Bone marrow (tissue), 2 donors: ENCODE results near the gene RRAGD.

Source experiments
- DNase-seq, 2 donors: peaks; one replicate each; lab custom pipeline; 2025; lab: John Stamatoyannopoulos, UW

RRAGD gene

DNA sequence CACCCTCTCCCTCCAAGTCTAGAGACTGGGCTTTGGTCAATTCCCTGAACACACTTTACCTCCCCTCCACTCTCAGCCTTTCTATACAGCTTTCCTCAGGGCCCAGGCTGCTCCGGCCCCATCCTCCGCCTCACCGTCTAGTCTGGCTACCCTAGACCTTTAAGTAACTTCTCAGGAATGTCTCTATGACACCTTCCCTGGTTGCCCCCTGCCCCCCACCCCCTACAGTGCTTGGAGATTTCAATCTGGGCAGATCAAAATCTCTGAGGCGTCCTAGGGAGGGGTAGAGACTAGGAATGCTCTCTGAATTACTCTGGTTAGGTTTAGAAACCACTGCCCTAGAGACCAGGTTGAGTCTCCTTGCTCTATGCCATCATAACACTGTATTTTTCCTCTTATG is 65.6 kb downstream of the RRAGD start:
- DNase-seq: no peak

DNA sequence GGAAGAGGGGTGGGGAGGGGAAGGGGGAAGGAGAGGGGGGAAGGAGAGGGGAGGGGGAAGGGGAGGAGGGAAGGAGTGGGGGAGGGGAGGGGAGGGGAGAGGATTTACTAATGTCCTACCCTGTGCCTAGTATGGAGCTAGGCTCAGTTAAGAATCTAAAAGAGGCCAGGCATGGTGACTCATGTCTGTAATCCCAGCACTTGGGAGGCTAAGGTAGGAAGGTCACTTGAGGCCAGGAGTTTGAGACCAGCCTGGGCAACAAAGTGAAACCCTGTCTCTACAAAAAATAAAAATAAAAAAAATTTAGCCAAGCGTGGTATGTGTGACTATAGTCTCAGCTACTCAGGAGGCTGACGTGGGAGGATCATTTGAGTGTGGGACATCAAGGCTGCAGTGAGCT is 72.5 kb downstream of the RRAGD start:
- no peak for DNase-seq

DNA sequence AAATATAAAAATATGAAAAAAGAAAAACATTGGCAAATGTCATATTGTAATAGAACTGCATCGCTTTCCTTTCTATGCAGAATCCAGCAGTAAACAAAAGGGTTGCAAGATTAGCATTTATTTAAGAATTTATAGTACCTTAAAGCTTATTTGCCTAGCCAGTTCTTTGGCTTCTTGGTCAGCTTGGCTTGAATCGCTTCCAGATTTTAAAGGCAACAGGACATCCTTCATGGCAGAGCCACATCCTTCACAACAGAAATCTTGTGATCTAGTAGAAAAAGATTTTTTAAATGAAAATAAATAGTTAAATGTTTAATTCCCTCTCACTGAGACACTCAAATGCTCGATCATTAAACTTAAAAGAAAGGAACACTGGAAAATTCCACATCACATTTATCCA is 76.9 kb downstream of the RRAGD start:
- DNase-seq: no peak

DNA sequence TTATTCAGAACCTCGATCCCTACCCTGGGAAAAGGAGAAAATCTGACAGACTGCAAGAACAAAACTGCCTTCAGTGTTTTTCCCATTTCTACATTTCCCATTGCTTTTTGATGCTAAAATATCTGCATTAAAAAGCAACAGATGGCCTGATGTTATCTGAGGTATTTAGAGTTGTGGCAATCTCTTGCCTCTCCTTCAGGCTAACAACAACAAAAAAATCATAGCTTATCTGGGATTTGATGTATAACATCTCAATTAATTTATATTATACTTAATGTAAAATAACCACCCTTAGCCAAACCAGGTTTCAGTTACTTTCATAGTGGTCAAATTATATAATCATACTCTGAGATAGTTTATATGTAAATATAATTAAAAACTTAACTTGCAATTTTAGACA is 81.2 kb downstream of the RRAGD start:
- no peak for DNase-seq

DNA sequence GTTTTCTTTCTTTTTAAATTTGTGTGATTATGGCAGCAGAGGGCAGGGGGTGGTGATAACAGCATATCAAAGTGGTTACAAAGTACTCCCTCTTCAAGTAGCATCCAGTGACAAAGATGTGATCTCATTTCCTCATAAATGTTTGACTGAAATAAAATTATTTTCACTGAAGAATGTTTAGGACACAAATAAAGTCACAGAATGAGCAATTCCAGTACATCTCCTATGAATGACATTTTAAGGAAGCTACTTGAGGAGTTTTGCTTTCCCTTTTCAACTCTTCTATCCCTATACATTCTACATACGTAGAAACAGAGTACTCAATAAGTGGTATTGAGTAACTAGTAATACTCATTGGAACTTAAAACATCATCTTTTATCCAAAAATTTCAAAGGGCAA is 83.1 kb downstream of the RRAGD start:
- no peak for DNase-seq

DNA sequence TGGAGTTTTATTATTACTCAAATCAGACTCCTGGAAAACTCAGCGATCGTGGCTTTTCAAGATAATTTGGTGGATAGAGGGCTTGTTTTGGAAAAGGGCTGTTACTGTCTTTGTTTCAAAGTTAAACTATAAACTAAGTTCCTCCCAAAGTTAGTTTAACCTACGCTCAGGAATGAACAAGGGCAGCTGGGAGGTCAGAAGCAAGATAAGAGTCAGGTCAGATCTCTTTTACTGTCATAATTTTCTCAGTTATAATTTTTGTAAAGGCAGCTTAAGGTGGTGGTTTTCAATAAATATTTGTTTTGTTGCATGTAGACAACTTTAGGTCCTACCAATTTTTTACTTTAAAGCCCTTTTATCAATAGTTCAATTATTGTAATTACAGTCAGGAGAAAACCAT is 87.8 kb downstream of the RRAGD start:
- DNase-seq: no peak

DNA sequence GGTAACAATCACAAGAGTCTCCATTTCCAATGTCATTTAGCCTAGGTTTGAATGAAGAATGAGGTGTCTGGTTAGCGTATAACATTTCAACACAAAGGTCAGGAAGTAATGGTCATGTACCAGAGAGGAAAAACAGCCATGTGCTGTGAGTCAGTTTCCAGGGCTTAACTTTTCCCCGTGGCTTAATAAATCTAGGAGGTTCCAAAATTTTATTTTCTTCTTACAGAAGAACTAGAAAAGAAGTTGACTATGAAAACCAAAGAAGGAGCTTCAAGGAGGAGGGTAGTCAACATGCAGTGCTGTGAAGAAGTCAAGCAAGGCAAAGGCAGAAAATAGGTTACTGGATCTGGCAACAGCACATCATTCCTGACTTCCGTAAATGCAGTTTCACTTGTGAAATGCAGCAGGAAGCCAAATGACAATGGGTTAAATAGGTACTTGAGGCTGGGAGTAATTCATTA is 88.5 kb downstream of the RRAGD start:
- DNase-seq: no peak

DNA sequence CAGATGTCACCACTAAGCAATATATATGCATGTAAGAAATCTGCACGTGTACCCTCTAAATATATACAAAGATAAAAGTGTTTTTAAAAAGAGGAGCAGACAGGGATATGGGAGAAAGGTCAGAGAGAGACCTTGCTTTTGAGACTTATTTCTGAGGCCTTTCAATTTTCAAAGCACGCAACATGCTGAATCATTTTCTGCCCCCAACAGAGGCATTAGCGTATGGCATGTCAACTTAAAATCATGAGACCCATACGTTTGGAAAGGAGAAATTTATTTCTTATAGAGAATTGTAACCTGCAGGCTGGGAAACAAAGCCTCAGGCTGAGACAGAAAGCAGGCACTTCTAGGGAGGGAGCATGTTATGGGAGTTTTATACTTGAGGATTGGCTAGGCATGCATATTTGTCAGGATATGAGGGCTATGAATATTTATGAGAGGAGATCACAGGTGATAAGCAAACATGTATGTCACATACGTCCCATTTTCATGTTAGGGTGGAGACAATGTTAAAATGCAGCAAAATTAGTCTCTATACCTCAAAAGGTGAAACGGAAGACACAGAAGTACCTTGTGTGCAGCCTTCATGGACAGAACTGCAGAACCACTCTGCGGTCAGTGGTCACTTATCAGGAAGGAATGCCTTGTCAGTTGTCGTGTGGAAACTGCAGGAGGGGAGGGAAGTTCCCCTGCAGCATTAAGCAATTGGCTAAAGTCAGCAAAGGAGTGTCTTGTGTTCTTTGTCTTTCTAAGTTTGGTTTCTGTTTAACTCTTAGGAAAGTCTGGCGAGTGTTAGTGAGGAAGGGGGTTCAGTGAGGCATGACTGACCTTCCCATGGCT is 90.7 kb downstream of the RRAGD start:
- DNase-seq: peak in 1 of 2 donors; percentile 7

DNA sequence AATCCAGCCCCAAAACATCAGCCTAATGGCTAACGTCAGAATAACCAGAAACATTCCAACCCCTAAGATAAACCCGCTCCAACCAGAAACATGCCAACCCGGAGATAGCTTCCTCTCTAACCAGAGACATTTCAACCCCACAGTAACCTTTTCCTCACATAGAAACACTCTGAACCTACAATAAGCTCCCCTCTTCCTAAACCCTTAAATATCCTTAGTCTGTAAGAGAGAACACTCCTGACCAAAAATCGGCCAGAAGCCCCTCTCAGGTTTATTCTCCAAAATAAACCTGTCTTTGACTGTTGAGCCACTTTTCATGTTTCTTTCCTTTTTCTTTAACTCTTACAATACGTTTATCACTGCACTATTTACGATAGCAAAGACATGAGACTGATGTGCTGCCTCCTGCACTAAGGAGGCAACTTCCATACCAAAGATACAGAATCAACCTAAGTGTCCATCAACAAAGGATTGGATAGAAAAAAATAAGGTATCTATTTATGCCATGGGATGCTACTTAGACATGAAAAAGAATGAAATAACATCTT is 92.0 kb downstream of the RRAGD start:
- no peak for DNase-seq

DNA sequence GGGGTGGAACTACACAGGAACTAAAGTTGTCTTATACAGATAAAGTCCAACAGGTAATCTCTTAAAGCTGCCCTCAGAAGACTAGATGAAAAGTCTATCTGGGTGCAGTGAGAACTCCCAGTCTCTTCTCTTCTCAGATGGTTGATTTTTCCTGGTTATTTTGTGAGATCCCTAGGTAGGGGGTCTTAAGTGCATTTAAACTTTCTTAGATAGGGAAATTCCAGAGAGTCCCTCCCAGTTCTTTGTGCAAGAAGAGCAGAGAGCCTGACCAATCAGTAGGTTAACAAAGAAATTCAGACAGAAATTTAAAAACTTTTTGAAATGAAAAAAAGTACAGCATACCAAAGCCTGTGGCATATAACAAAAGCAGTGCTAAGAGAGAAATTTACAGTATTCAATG is 95.0 kb downstream of the RRAGD start:
- no peak for DNase-seq

DNA sequence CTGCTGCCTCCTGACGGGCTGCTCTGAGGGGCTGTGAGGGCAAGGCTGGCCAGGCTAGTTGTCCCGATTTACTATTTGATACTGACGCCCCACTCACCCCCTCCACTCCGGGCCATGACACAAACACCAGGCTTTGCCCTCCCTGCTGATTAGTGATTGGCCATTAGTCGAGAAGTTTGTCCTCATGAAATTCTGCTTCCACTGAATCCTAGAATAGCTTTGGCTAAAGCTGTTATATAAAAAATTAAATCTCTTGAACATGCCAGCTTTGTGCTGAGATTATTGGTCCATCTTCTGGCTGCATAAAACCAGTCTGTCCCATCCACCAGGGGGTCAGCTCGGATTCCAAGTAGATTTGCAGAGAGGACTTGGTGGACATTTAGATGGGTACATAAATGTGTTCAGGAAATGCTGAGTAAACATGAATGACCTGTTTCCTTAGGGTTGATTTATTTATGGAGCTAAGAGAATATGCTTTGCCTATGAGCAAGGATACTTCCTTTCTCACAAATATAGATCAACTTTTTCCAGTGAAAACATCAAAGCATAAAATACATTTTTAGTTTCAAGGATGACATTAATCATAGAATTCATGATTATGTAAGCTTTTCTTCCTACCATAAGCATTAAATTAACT is 96.7 kb downstream of the RRAGD start, which contains the start of gene GABRR2:
Gene GABRR2 (minus strand): TSS at position 51 of the 637 bp plus-strand sequence. CDS start 134 bp downstream, outside the sequence.
- DNase-seq: no peak

DNA sequence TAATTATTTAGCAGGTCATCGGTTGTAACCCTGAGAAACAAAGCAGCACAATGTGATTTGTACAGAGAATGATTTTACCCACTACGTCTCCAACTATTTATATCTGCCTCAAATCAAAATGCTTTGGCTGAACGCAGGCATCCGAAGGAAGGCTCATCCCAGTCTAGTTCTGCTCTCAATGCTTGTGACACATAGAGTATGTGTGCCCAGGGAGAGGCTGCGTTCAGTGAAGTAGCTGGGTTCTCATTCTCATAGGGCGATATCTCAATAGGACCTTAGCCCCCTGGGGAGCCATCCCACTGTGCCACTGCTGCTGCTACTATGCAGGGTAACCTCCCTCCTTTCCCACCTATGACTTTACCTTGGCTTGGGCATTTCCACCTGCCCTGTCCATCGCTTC is 97.4 kb downstream of the RRAGD start:
- DNase-seq: no peak
